GM21723 (cell line): Measurements from ENCODE around the gene NIPAL4.
"Not testable (repeated sequence)": the region's sequence is repeated elsewhere in the genome, so short reads cannot be mapped to it uniquely, and the experiment has no call there.

Experiments used
- ATAC-seq: cut with Tn5 transposase; IDR thresholded peaks from one replicate; pipeline ENCODE4 v1.9.1; 2021; ENCODE audit warnings: mild to moderate bottlenecking, moderate library complexity; ENCODE audit not compliant: unreplicated experiment

Gene NIPAL4

GRCh38 chr5:157463081-157463480 is 3.1 kb downstream of the NIPAL4 start:
- ATAC-seq = no peak

DNA sequence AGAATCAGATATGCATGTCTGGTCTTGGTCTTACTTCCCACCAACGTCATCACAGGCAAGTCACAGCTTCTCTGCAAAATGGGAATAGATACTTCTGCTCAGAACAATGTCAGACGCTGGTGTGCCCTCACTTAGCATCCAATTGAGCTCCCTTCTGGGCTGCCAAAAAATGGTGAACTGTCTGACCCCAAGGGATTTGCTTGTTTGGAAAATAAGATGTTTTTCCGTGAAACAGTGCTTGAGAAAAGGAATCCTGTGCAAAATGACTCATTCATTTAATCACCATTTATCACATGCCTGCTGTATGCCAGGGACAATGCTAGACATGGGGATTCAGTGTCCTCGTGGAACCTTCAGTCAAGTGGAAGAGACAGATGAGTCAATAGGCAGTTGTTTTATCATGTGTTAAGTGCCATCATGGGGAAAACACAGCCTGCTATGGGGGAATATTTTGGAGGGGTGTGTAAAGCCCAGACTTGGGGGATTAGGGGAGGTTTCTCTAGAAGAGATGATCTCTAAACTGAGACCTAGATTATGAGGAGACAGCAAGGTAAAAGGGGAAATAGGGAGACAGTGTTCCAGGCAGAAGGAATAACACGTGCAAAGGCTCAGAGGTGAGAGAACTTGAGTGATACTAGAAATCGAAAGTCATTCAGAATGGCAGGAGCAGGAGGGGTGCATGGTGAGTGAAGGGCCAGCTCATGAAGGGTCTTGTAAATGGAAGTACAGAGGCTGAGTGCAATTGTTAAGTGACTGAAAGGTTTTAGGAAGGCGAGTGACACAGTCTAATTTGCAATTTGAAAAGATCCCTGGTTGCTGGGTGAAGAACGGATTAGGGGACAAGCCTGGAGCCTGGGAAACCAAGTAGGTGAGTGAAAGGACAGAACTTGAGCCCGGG is 3.9 kb downstream of the NIPAL4 start:
- peak; percentile 21 for ATAC-seq

- peak; percentile 82 for ATAC-seq
Observed at GRCh38 chr5:157464519-157465171, 4.6 kb downstream of the NIPAL4 start.

DNA sequence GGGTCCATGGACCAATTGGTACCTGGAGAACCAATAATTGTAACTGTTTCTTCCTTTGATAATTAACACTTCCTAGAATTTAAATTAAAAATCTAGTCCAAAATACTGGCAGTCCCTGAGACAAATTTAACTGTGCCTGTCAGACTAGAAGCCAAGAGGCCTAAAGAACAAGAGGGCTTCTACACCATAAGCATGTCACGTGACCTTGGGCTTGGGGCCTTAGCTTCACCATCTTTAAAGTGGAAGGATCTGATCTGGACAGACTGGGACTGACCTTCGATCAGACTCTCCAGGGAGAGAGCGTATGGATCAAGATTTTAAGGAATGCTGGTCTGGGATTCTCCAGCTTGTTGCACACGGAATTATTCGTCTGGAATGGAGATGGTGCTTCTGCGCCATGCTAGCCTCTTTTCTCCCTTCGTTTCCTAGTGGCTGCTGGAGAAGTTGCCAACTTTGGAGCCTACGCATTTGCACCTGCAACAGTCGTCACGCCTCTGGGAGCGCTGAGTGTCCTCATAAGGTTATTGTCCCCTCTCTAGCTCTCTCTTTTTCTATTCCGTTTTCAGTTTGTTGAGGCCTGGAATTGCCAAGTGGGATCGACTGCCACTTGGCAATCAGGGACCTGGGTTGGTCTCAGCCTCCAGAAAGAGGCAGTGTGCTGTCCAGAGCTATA is 8.4 kb downstream of the NIPAL4 start:
- ATAC-seq = no peak

DNA sequence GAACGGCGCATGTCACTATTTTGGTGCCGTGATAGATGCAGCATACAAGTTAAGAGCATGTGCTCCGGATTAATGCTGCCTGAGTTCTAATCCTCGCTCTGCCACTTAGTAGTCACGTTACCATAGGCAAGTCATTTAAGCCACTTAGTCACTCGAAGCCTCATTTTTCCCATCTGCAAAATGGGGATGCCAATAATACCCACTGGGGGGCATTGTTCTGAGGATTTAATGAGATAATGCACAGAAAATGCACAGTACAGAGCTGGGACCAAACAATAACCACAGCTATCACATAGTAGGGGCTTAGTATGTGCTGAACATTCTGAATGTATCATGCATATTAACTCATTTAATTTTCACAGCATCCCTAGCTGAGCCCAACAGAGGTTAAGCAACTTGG is 9.1 kb downstream of the NIPAL4 start:
- no peak for ATAC-seq

DNA sequence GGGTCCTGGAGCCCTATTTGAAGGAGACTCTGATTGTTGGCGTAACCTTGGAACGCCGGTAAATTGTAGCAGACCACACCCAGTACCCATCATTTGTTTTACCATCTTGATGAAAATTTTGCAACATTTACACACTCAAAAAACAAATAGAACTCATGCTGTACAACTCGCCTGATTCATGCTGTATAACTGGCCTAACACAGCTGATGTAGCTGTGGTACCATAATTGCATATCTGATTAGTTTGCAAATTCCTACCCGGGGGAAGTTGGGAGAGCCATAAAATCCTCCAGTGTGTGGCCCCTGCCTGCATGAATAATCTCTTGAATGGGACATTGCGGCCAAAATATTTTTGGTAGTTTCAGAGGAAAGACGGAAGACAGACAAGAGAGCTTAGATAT is 9.7 kb downstream of the NIPAL4 start:
- no peak for ATAC-seq

DNA sequence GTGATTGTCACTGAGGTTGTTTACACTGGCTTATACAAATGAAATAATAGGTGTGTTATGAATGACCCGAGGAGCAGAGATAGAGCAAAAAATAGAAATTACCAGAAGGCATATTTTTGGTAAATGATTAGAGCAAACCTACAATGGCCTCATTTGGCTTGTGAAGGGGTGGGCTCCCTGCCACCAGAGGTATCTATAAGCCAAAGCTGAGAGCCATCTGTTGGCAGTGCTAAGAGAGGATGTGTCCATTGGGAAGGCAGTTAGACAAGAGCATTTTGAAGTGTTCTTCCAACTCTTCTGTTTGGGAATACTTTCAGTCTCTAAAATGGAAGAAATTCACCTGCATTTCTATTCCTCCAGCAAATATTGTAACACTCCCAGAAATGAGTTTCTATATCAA is 10.6 kb downstream of the NIPAL4 start:
- ATAC-seq = no peak

DNA sequence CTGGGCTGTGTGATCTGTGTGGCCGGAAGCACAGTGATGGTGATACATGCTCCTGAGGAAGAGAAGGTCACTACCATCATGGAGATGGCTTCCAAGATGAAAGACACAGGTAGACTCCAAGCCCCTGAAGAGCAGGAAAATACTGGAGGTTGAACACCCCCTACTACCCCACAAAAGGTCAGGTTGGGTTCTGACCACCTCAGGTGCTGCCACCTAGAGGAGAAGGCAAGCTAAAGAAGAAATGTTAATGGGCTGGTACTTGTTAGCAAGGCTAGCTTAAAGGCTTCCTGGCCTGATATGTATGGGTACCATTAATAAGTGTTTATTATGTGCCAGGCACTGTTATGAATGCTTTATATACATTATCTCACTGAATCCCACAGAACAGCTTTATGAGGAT is 11.7 kb downstream of the NIPAL4 start:
- no peak for ATAC-seq

GRCh38 chr5:157473383-157474320 is 13.6 kb downstream of the NIPAL4 start:
- ATAC-seq = no peak

DNA sequence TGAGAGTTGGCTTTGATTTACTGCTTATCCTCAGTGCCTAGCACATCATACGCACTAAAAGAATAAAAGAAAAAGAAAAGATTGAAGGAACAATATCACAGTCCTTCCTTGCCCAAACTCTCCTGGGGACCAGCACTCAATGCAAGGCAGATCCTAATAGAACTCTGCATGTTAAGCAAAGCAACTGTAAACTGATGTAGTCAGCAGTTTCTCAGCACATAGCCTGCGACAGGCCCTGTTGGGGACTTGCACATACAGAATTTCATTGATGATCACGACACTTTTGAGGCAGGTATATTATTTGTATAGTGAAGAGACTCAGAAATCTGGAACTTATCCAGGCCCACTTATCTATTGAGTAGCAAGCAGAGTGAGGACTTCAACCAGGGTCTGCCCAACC is 15.4 kb downstream of the NIPAL4 start:
- ATAC-seq = no peak

GRCh38 chr5:157476702-157477408 is 16.8 kb downstream of the NIPAL4 start:
- peak; percentile 74 for ATAC-seq

DNA sequence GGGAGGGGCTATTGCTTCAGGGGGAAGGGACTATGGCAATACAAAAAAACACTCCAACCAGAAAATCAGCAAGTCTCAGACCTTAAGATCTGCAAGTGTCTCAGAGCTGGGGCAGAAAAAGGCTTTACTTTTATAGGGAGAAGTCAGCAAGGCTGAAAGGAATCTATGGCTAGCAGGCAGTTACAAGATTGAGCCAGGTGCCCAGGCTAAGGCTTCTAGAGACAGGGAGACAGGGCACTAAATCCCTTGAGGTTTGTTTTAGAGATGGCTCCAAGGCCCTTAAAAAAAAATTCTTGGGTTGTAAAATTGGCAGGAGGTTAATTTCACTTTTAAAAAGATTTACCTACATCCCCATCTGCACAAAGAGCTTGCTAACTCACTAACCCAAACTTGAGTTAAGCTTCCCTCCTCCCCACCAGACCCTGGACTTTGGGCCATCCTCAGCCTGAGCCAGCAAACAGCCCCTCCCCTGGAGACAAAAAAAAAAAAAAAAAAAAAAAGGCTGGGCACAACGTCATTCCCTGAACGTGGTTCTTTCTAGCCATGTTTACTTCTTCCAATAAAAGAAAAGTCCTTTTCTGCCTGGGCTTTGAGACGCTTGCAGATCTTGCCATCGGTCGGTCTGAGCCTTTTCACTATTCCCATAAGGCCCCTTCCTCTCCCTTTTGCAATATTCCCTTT is 17.9 kb downstream of the NIPAL4 start:
- ATAC-seq = no peak

- ATAC-seq = no peak
Observed at GRCh38 chr5:157478726-157479125, 18.7 kb downstream of the NIPAL4 start.

DNA sequence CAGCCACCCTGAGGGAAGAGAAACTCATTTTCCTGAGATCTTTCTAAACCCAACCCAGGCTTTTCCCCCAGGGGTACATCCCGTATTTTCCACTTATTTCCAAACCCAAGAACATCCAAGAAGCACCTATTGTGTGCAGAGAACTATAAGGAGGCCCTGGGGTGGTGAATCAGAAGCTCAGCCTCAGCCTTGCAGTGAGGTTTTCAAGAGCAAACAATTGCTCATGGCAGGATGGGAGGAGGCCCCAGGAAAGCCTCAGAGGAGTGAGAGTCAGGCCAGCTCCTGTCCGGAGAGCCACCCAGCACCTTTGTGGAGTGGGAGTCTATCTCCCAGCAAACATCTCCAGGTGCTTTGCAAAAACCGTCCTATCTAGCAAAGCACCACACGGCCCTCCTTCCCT is 19.2 kb downstream of the NIPAL4 start:
- ATAC-seq = no peak

DNA sequence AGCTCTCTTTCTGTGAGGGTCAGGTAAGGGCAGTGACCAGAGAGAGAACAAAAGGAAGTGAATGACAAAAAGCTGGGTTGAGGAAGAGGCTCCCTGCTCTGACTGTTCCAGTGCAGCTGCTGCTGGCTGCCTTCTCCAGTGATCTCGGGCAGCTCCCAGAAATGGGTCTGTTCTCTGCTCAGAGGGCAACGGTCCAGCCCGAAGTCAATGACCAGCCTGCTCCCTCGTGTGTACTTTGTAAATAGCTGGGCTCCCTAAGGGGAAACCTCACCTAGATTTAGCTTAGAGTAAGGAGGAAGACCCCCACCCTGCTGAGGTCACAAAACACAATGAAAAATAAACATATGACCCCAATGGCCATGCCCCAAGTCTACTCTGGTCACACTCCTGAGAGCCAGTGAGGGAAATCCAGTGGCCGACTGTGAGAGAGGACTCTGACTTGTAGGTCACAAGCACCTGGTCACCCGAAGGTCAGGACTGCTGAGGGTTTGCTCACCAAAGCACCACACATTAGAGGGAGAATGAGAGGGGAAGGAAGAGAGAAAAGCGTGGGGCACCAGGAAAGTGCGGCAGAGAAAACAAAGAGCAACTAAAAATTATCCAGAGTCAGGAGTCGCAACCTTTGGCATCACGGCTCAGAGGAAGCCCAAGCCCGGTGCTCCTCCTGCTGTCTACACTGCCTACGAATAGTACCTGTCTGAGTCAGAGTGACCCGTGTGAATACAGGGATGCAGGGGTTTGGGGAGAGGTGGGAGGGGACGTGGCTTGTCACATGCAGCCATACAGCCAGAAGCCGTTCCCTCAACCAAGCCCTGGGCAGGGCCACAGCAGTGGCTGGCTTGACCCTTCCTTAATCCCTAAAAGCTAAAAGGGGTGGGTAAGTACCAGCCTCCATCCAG is 19.8 kb downstream of the NIPAL4 start:
- no peak for ATAC-seq

GRCh38 chr5:157481265-157481664 is 21.3 kb downstream of the NIPAL4 start:
- ATAC-seq = no peak

- ATAC-seq = no peak
Observed at GRCh38 chr5:157481666-157482065, 21.7 kb downstream of the NIPAL4 start.

DNA sequence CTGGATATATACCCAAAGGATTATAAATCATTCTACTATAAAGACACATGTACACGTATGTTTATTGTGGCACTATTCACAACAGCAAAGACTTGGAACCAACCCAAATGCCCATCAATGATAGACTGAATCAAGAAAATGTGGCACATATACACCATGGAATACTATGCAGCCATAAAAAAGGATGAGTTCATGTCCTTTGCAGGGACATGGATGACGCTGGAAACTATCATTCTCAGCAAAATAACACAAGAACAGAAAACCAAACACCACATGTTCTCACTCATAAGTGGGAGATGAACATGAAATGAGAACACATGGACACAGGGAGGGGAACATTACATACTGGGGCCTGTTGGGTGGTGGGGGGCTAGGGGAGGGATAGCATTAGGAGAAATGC is 22.7 kb downstream of the NIPAL4 start:
- ATAC-seq = not testable (repeated sequence)
